Large intestine (tissue), 3 donors: ENCODE results near the gene SPINT2. TPM values are rescaled to one million over a fixed set of nuclear protein-coding genes. Genes with fewer than 3 reads are reported as not detected.

Source experiments
- DNase-seq, 2 donors: peaks; one replicate each; pipeline versions ENCODE4 v3.0.0 to v3.0.0-alpha.2; 2013
- H3K27ac ChIP-seq: one replicate; pipeline ENCODE4 v1.5.1; 2013; ENCODE audit warnings: low read length
- H3K27me3 ChIP-seq: 2 replicates; pipeline ENCODE4 v1.6.1; 2013; ENCODE audit warnings: low read length; ENCODE audit not compliant: control insufficient read depth, insufficient read depth
- H3K36me3 ChIP-seq: 2 replicates; pipeline ENCODE4 v1.6.1; 2013; ENCODE audit warnings: low read length; ENCODE audit not compliant: control insufficient read depth, insufficient read depth
- H3K4me1 ChIP-seq: one replicate; pipeline ENCODE4 v1.6.1; 2013; ENCODE audit warnings: low read length; ENCODE audit not compliant: control insufficient read depth, insufficient read depth
- H3K4me3 ChIP-seq: one replicate; pipeline ENCODE4 v1.5.1; 2013; ENCODE audit warnings: low read length
- H3K9me3 ChIP-seq: one replicate; pipeline ENCODE4 v1.6.1; 2013; ENCODE audit warnings: mild to moderate bottlenecking, low read depth, low read length, moderate library complexity; ENCODE audit not compliant: control insufficient read depth
- WGBS: methylation state at CpG from one replicate; pipeline ENCODE4 v1.1.5; 2013; ENCODE audit warnings: low lambda C conversion rate; ENCODE audit not compliant: insufficient coverage; 5-methylcytosine and 5-hydroxymethylcytosine counted together
- polyA plus RNA-seq: library from polyadenylated mRNA; unstranded; fragments of 120-200 nt; gene quantifications from one replicate; pipeline ENCODE4 v1.2.1, GENCODE V29; 2013

The SPINT2 gene
- polyA plus RNA-seq, 1 donor = 390 TPM

- no CpG with 5 or more reads among the region's 12 CpGs for WGBS
- Histone ChIP-seq H3K9me3 (no peaks in the 10 kb centered on the region), H3K4me1 (peaks cover 15% of the 10 kb centered on the region), H3K27ac (no peak overlapping the region), H3K27me3 (no peaks in the 10 kb centered on the region), H3K4me3 (no peak overlapping the region), H3K36me3 (peaks cover 27% of the 10 kb centered on the region)
- no peak for DNase-seq
Observed at GRCh38 chr19:38308006-38308766, 43.8 kb downstream of the SPINT2 start.

- no peak overlapping the region for H3K4me3 ChIP-seq
- H3K9me3 ChIP-seq = no peaks in the 10 kb centered on the region
- H3K27ac ChIP-seq = no peak overlapping the region
- peaks cover 10% of the 10 kb centered on the region for H3K4me1 ChIP-seq
- no CpG with 5 or more reads among the region's 24 CpGs for WGBS
- DNase-seq = no peak
- peaks cover 27% of the 10 kb centered on the region for H3K36me3 ChIP-seq
- H3K27me3 ChIP-seq = no peaks in the 10 kb centered on the region
Observed at GRCh38 chr19:38308926-38309614, 44.7 kb downstream of the SPINT2 start.

- Histone ChIP-seq H3K4me3 (no peak overlapping the region), H3K9me3 (no peaks in the 10 kb centered on the region), H3K36me3 (peaks cover 27% of the 10 kb centered on the region), H3K27me3 (no peaks in the 10 kb centered on the region), H3K4me1 (peaks cover 10% of the 10 kb centered on the region), H3K27ac (no peak overlapping the region)
- DNase-seq = no peak
- WGBS = no CpG with 5 or more reads among the region's 3 CpGs
Observed at GRCh38 chr19:38309615-38310278, 45.4 kb downstream of the SPINT2 start.

GRCh38 chr19:38310279-38310670 lies 45.9 kb downstream of the SPINT2 start:
- WGBS = no CpG with 5 or more reads among the region's 2 CpGs
- DNase-seq = no peak
- Histone ChIP-seq H3K9me3 (no peaks in the 10 kb centered on the region), H3K36me3 (peaks cover 27% of the 10 kb centered on the region), H3K27ac (no peak overlapping the region), H3K4me1 (peaks cover 12% of the 10 kb centered on the region), H3K4me3 (no peak overlapping the region), H3K27me3 (no peaks in the 10 kb centered on the region)

GRCh38 chr19:38310986-38311385 lies 46.6 kb downstream of the SPINT2 start:
- no peak overlapping the region for H3K4me3 ChIP-seq
- no peaks in the 10 kb centered on the region for H3K27me3 ChIP-seq
- H3K9me3 ChIP-seq = no peaks in the 10 kb centered on the region
- WGBS = 100% methylated on average over 1 of the region's 6 CpGs
- DNase-seq = no peak
- H3K27ac ChIP-seq = no peak overlapping the region
- peaks cover 10% of the 10 kb centered on the region for H3K4me1 ChIP-seq
- peaks cover 27% of the 10 kb centered on the region for H3K36me3 ChIP-seq

GRCh38 chr19:38315657-38316476 lies 51.5 kb downstream of the SPINT2 start, which contains the start of gene YIF1B:
Gene YIF1B (minus strand): TSS chr19:38315947. CDS start chr19:38315917, 30 bp downstream.
- WGBS = no CpG with 5 or more reads among the region's 64 CpGs
- no peaks in the 10 kb centered on the region for H3K36me3 ChIP-seq
- peaks cover 18% of the 10 kb centered on the region for H3K4me1 ChIP-seq

GRCh38 chr19:38316477-38317067 lies 52.2 kb downstream of the SPINT2 start:
- H3K4me3 ChIP-seq = peak overlapping the region; percentile 55
- H3K36me3 ChIP-seq = no peaks in the 10 kb centered on the region
- peaks cover 18% of the 10 kb centered on the region for H3K4me1 ChIP-seq
- no peaks in the 10 kb centered on the region for H3K9me3 ChIP-seq
- peak overlapping the region; percentile 79 for H3K27ac ChIP-seq
- DNase-seq = no peak
- H3K27me3 ChIP-seq = peaks cover 30% of the 10 kb centered on the region
- 20% methylated on average over 2 of the region's 8 CpGs for WGBS

More at GRCh38 chr19:38315657-38316476, 51.5 kb downstream of the SPINT2 start, which contains the start of gene YIF1B:
- peaks cover 26% of the 10 kb centered on the region for H3K27me3 ChIP-seq
- H3K4me3 ChIP-seq = peak within 1 kb of the TSS; percentile 75
- H3K9me3 ChIP-seq = no peaks in the 10 kb centered on the region
- peak within 1 kb of the TSS; percentile 79 for H3K27ac ChIP-seq
- peak; percentile 95 to 97 for DNase-seq

- WGBS = 100% methylated on average over 1 of the region's 11 CpGs
- no peak for DNase-seq
- no peak overlapping the region for H3K4me3 ChIP-seq
Observed at GRCh38 chr19:38317104-38317612, 52.8 kb downstream of the SPINT2 start.

GRCh38 chr19:38318660-38319059 lies 54.3 kb downstream of the SPINT2 start:
- Histone ChIP-seq H3K4me3 (no peak overlapping the region), H3K27me3 (peaks cover 34% of the 10 kb centered on the region), H3K4me1 (peaks cover 18% of the 10 kb centered on the region), H3K27ac (no peak overlapping the region), H3K9me3 (no peaks in the 10 kb centered on the region), H3K36me3 (no peaks in the 10 kb centered on the region)
- DNase-seq = no peak
- no CpG with 5 or more reads among the region's 6 CpGs for WGBS

More at GRCh38 chr19:38317104-38317612, 52.8 kb downstream of the SPINT2 start:
- Histone ChIP-seq H3K27me3 (peaks cover 34% of the 10 kb centered on the region), H3K27ac (no peak overlapping the region), H3K4me1 (peaks cover 18% of the 10 kb centered on the region), H3K36me3 (no peaks in the 10 kb centered on the region), H3K9me3 (no peaks in the 10 kb centered on the region)
